Measurements from ENCODE around the gene IFT122.
A peak's percentile ranks its signal among the peaks of the same experiment; 100 is the strongest.
"Not testable (repeated sequence)": the region's sequence is repeated elsewhere in the genome, so short reads cannot be mapped to it uniquely, and the experiment has no call there.

IFT122 gene

DNA sequence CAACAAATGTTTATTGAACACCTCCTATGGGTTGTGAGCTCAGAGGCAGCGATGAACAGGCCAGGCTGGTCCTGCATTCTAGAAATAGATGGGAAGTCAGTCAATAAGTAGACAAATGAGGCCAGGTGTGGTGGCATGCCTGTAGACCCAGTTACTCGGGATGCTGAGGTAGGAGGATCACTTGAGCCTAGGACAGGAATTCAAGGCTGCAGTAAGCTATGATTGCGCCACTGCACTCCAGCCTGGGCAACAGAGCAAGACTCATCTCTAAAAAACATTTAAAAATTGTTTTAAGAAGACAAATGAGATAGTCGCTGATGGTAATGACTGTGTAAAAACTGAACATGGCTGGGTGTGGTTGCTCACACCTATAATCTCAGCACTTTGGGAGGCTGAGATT is 84.1 kb downstream of the IFT122 start:
- DNase-seq = no peak

DNA sequence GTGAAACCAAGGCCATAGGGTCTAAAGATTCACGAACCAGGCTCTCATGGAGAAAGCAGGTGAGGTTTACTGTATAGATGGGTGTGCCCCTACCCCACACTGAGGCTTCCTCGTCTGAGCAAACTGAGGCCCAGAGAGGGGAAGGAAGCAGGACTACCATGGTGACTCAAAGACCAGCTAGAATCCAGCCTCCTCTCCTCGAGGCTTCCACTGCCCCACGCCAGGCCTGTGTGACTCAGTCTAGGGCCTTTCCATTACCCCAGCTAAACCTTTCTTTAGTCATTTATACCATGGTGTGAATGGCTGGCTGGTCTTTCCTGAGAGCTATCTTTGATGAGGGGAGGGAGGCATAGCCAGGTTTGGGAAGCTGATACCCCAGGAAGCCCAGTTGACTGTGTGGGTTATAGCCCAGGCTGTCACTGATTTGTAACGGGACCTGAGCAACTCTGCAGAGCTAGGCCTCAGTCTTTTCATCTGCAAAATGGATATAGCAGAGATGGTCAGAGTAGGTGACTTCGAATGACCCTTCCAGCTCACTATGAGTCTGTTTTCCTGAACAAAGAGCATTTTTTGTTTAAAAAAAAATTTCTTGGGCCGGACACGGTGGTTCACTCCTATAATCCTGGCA is 85.4 kb downstream of the IFT122 start:
- DNase-seq = no peak

GRCh38 chr3:129526121-129526900 is 86.3 kb downstream of the IFT122 start:
- DNase-seq = no peak

DNA sequence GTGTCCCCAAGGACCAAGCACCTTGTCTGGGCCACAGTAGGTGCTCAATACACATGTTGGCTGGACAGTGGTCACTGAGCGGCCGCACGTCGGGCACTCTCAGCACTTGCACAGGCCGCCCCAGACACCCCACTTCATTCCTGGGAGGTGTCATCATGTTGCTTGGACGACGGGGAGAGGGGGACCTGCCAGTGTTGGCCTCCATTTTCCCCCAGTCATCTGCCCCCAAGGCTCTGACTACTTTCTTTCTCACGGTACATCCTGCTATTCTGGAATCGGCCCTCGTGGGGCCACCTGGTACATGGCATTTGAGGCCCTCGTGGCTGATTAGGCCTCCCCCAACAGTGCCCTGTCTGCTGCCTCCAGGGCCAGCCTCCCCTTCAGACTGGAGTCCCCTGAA is 87.2 kb downstream of the IFT122 start:
- DNase-seq = no peak

GRCh38 chr3:129528589-129529100 is 88.6 kb downstream of the IFT122 start, which contains the start of gene RHO:
Gene RHO, plus strand, starts transcription at chr3:129528639. Its CDS starts 95 bp downstream, at chr3:129528734.
- no peak for DNase-seq

DNA sequence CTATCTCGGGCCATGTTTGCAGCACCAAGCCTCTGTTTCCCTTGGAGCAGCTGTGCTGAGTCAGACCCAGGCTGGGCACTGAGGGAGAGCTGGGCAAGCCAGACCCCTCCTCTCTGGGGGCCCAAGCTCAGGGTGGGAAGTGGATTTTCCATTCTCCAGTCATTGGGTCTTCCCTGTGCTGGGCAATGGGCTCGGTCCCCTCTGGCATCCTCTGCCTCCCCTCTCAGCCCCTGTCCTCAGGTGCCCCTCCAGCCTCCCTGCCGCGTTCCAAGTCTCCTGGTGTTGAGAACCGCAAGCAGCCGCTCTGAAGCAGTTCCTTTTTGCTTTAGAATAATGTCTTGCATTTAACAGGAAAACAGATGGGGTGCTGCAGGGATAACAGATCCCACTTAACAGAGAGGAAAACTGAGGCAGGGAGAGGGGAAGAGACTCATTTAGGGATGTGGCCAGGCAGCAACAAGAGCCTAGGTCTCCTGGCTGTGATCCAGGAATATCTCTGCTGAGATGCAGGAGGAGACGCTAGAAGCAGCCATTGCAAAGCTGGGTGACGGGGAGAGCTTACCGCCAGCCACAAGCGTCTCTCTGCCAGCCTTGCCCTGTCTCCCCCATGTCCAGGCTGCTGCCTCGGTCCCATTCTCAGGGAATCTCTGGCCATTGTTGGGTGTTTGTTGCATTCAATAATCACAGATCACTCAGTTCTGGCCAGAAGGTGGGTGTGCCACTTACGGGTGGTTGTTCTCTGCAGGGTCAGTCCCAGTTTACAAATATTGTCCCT is 89.6 kb downstream of the IFT122 start:
- DNase-seq = no peak

DNA sequence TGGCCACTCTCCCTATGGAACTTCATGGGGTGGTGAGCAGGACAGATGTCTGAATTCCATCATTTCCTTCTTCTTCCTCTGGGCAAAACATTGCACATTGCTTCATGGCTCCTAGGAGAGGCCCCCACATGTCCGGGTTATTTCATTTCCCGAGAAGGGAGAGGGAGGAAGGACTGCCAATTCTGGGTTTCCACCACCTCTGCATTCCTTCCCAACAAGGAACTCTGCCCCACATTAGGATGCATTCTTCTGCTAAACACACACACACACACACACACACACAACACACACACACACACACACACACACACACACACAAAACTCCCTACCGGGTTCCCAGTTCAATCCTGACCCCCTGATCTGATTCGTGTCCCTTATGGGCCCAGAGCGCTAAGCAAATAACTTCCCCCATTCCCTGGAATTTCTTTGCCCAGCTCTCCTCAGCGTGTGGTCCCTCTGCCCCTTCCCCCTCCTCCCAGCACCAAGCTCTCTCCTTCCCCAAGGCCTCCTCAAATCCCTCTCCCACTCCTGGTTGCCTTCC is 90.3 kb downstream of the IFT122 start:
- peak; percentile 36 for DNase-seq

DNA sequence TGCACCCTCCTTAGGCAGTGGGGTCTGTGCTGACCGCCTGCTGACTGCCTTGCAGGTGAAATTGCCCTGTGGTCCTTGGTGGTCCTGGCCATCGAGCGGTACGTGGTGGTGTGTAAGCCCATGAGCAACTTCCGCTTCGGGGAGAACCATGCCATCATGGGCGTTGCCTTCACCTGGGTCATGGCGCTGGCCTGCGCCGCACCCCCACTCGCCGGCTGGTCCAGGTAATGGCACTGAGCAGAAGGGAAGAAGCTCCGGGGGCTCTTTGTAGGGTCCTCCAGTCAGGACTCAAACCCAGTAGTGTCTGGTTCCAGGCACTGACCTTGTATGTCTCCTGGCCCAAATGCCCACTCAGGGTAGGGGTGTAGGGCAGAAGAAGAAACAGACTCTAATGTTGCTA is 90.8 kb downstream of the IFT122 start:
- DNase-seq = no peak

- DNase-seq = no peak
Measured at GRCh38 chr3:129531699-129532098, 91.7 kb downstream of the IFT122 start.

DNA sequence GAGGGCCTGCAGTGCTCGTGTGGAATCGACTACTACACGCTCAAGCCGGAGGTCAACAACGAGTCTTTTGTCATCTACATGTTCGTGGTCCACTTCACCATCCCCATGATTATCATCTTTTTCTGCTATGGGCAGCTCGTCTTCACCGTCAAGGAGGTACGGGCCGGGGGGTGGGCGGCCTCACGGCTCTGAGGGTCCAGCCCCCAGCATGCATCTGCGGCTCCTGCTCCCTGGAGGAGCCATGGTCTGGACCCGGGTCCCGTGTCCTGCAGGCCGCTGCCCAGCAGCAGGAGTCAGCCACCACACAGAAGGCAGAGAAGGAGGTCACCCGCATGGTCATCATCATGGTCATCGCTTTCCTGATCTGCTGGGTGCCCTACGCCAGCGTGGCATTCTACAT is 92.2 kb downstream of the IFT122 start:
- DNase-seq = no peak

GRCh38 chr3:129533406-129533805 is 93.4 kb downstream of the IFT122 start:
- no peak for DNase-seq

DNA sequence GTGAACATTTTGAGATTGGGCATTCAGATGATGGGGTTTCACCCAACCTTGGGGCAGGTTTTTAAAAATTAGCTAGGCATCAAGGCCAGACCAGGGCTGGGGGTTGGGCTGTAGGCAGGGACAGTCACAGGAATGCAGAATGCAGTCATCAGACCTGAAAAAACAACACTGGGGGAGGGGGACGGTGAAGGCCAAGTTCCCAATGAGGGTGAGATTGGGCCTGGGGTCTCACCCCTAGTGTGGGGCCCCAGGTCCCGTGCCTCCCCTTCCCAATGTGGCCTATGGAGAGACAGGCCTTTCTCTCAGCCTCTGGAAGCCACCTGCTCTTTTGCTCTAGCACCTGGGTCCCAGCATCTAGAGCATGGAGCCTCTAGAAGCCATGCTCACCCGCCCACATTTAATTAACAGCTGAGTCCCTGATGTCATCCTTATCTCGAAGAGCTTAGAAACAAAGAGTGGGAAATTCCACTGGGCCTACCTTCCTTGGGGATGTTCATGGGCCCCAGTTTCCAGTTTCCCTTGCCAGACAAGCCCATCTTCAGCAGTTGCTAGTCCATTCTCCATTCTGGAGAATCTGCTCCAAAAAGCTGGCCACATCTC is 94.5 kb downstream of the IFT122 start:
- DNase-seq = no peak

DNA sequence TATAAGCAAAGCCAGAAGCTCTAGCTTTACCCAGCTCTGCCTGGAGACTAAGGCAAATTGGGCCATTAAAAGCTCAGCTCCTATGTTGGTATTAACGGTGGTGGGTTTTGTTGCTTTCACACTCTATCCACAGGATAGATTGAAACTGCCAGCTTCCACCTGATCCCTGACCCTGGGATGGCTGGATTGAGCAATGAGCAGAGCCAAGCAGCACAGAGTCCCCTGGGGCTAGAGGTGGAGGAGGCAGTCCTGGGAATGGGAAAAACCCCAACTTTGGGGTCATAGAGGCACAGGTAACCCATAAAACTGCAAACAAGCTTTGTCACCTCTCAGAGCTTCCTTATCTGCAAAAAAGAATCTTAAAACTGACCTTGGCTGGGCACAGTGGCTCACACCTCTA is 95.1 kb downstream of the IFT122 start:
- no peak for DNase-seq

DNA sequence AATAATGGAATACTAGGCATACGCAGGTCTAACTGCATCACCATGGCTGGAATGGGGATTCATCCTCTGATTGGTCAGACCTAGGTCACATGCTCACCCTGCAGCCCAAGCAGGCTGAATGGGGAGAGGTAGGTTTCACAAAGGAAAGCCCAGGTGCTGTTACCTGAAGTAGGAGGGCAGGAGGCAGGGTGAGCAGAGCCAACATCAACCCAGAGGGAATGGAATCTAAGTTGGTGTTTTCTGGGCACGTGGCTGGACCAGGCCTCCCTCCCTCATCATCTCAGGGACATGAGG is 96.3 kb downstream of the IFT122 start:
- DNase-seq = no peak

- no peak for DNase-seq
Measured at GRCh38 chr3:129536804-129537203, 96.8 kb downstream of the IFT122 start.

DNA sequence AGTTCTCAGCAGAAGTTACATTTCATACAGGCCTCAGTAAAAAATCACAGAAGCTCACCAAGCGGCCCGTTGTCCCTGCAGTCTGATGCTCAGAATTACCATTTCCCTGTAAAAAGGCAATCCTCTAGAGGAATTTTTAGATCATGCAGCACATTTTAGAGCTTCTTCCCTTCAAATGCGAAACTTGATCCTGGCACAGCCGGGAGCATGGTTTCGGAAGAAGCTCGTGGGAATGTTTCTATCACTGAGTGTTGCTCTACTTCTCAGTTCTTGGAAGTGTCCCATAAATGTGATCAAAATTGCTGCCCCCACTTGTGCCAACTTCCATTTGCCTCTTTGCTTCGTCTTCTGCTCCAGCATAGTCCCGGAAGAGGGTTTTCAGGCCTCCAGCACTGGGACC is 99.2 kb downstream of the IFT122 start:
- DNase-seq = no peak

DNA sequence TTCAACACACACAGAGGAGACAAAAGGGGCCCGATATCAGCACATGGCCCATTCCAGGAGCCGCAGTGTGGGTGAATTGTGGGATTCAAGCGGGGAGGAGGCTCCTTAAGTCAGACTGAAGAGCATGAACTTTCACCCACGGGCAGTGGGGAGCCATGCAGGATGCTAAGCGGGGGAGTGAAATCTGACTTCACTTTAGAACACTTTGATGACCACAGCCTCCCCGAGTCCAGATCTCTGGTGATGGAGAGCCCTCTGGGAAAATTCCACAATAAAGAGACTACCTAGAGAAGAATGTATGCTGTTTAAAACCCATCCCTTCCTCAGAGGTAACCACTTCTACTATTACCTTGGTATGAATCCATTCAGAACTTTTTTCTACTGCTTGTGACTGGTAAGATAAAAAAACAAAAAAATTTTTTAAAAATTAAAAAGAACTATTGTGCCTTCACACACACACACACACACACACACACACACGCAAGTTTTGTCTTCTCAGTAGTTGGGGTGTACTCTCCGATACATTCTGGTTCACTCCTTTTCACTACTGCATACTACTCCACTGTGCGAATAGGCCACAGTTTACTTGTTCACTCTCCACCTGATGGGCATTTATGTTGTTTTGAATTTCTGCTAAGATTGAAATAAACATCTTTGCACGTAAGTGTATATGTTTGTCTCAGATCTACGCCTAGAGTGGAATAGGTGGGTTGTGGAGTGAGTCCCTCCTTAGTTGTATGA is 100.9 kb downstream of the IFT122 start:
- DNase-seq = no peak

DNA sequence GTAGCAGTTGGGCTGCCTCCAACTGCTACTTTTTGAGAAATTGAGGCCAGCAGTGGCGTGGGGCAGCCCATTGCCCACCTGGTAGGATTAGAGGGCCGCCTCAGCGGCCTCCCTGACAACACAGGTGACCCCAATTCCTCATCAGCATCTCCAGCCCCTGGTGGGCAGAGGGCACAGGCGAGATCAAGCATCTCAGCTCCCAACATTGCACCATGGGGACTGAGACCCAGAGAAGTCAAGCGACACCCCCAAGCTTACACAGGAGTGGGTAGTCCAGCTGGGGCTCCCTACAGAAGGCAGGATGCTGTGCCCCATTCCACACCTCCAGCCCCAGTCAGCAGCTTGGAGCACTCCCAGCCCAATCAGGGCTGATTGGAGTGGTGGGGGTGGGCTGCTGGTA is 102.7 kb downstream of the IFT122 start:
- no peak for DNase-seq

DNA sequence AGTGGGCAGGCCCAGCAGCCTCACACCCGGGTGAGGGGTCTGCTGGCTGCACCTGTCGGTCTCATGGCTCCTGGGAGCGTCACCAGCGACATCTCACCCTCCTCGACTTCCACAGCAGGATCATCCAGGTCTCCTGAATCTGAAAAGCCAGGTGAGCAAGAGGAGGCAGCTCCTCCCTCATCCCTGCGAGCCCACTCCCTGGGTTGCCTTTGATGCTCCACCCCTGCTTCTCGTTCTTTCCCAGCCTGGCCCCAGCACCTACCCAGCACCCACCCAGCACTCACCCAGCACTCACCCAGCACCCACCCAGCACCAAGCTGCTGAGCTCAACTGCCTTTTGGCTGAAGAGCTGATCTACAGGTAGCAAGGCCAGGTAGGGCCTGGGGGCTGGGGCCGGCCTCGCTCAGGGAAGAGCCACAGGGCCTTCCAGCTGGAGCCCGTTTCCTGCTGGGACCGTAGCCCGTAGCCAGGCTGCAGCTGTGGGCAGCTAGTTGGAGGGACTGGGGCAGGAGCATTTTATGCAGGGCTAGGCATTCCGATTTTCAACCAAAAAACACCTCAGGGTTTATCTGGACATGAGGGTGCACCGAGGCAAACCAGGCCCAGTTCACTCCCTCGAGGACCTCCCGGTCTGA is 103.2 kb downstream of the IFT122 start, which contains the start of gene H1-8:
Gene H1-8, plus strand, starts transcription at position 20 of the 635 bp plus-strand sequence. Its CDS starts 44 bp downstream, at position 64.
- no peak for DNase-seq

- no peak for DNase-seq
Measured at GRCh38 chr3:129543999-129544398, 104.0 kb downstream of the IFT122 start.

- not testable (repeated sequence) for DNase-seq
Measured at GRCh38 chr3:129545951-129546350, 105.9 kb downstream of the IFT122 start.

DNA sequence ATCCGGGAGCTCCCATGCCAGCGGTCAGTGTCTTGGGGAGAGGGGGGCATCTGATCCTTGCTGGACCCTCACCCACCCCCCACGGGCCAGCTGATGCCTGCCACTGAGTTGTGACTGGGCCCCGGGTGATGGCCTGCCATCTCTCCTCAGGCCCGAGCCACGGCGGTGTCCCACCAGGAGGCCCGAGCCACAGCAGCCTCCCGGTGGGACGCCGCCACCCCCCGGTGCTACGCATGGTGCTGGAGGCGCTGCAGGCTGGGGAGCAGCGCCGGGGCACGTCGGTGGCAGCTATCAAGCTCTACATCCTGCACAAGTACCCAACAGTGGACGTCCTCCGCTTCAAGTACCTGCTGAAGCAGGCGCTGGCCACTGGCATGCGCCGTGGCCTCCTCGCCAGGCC is 107.2 kb downstream of the IFT122 start:
- DNase-seq = no peak
